ENCODE results near the gene RAB11FIP4.

RAB11FIP4 gene

GRCh38 chr17:31480904-31481782 is 89.7 kb downstream of the RAB11FIP4 start:
- Mint-ChIP-seq H3K9me3 (no peaks in the 10 kb centered on the region), H3K4me1 (no peaks in the 10 kb centered on the region), H3K27ac (ENCODE audit: low read depth) (no peak overlapping the region), H3K36me3 (ENCODE audit: insufficient read depth) (peaks cover 3% of the 10 kb centered on the region), H3K4me3 (no peak overlapping the region), H3K27me3 (no peaks in the 10 kb centered on the region)
- ATAC-seq (replicated peaks; ENCODE audit: extremely low read depth, poor library complexity, severe bottlenecking) = no peak
- no peak for DNase-seq (ENCODE audit: low spot score in 2 of 2)

GRCh38 chr17:31481783-31482081 is 90.3 kb downstream of the RAB11FIP4 start:
- Mint-ChIP-seq H3K27ac (ENCODE audit: low read depth) (no peak overlapping the region), H3K4me3 (no peak overlapping the region), H3K9me3 (no peaks in the 10 kb centered on the region), H3K27me3 (no peaks in the 10 kb centered on the region), H3K36me3 (ENCODE audit: insufficient read depth) (peaks cover 3% of the 10 kb centered on the region), H3K4me1 (peaks cover 3% of the 10 kb centered on the region)
- ATAC-seq (replicated peaks; ENCODE audit: extremely low read depth, poor library complexity, severe bottlenecking) = no peak
- DNase-seq (ENCODE audit: low spot score in 2 of 2) = no peak

GRCh38 chr17:31484821-31485220 is 93.3 kb downstream of the RAB11FIP4 start:
- no peaks in the 10 kb centered on the region for H3K9me3 Mint-ChIP-seq
- no peak overlapping the region for H3K27ac Mint-ChIP-seq (ENCODE audit: low read depth)
- H3K4me1 Mint-ChIP-seq = peaks cover 23% of the 10 kb centered on the region
- DNase-seq (ENCODE audit: low spot score in 2 of 2) = no peak
- H3K36me3 Mint-ChIP-seq (ENCODE audit: insufficient read depth) = peaks cover 1% of the 10 kb centered on the region
- H3K27me3 Mint-ChIP-seq = no peaks in the 10 kb centered on the region
- no peak for ATAC-seq (replicated peaks; ENCODE audit: extremely low read depth, poor library complexity, severe bottlenecking)
- H3K4me3 Mint-ChIP-seq = no peak overlapping the region

DNA sequence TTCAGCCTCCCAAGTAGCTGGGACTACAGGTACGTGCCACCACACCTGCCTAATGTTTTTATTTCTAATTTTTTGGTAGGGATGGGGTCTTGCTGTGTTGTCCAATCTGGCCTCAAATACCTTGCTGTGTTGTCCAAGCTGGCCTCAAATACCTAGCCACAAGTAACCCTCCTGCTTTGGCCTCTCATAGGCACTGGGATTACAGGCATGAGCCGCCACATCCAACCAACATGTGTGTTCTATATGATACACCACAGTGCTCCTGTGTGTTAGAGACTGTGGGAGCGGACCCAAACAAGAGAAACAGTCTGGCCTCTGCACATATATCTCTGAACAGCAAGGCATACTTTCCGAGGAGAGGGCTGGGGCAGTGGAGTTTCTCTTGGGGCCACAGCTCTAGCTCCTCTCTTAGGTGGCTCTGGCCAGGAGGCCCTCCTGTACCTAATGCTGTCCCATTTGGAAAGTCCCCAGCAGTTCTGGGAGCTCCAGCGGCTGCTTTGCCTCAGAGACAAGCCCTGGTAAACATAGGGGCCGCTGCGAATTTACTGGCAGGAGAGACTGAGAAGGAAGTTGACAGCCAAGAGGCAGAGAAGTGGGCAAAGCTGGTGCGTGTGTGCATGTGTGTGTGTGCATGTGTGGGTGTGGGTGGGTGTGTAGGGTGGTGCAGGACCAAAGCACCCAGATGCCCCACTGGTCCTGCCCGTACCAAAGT is 95.0 kb downstream of the RAB11FIP4 start:
- no peak for DNase-seq (ENCODE audit: low spot score in 2 of 2)
- Mint-ChIP-seq H3K4me1 (peaks cover 37% of the 10 kb centered on the region), H3K9me3 (no peaks in the 10 kb centered on the region), H3K4me3 (peak overlapping the region; percentile 88), H3K27ac (ENCODE audit: low read depth) (peak overlapping the region; percentile 91), H3K36me3 (ENCODE audit: insufficient read depth) (peaks cover 1% of the 10 kb centered on the region), H3K27me3 (no peaks in the 10 kb centered on the region)
- no peak for ATAC-seq (replicated peaks; ENCODE audit: extremely low read depth, poor library complexity, severe bottlenecking)

GRCh38 chr17:31487063-31487647 is 95.7 kb downstream of the RAB11FIP4 start:
- no peaks in the 10 kb centered on the region for H3K27me3 Mint-ChIP-seq

GRCh38 chr17:31487648-31488263 is 96.3 kb downstream of the RAB11FIP4 start:
- Mint-ChIP-seq H3K36me3 (ENCODE audit: insufficient read depth) (peaks cover 1% of the 10 kb centered on the region), H3K9me3 (no peaks in the 10 kb centered on the region), H3K27me3 (no peaks in the 10 kb centered on the region), H3K4me3 (peak overlapping the region; percentile 88), H3K27ac (ENCODE audit: low read depth) (peak overlapping the region; percentile 91), H3K4me1 (peaks cover 50% of the 10 kb centered on the region)
- ATAC-seq (replicated peaks; ENCODE audit: extremely low read depth, poor library complexity, severe bottlenecking) (peak; percentile 93), DNase-seq (ENCODE audit: low spot score in 2 of 2) (peak; percentile 82 to 88)

More at GRCh38 chr17:31487063-31487647, 95.7 kb downstream of the RAB11FIP4 start:
- ATAC-seq (replicated peaks; ENCODE audit: extremely low read depth, poor library complexity, severe bottlenecking) (no peak), DNase-seq (ENCODE audit: low spot score in 2 of 2) (no peak)
- peak overlapping the region; percentile 91 for H3K27ac Mint-ChIP-seq (ENCODE audit: low read depth)
- no peaks in the 10 kb centered on the region for H3K9me3 Mint-ChIP-seq
- H3K36me3 Mint-ChIP-seq (ENCODE audit: insufficient read depth) = peaks cover 1% of the 10 kb centered on the region
- peaks cover 44% of the 10 kb centered on the region for H3K4me1 Mint-ChIP-seq
- H3K4me3 Mint-ChIP-seq = peak overlapping the region; percentile 88

DNA sequence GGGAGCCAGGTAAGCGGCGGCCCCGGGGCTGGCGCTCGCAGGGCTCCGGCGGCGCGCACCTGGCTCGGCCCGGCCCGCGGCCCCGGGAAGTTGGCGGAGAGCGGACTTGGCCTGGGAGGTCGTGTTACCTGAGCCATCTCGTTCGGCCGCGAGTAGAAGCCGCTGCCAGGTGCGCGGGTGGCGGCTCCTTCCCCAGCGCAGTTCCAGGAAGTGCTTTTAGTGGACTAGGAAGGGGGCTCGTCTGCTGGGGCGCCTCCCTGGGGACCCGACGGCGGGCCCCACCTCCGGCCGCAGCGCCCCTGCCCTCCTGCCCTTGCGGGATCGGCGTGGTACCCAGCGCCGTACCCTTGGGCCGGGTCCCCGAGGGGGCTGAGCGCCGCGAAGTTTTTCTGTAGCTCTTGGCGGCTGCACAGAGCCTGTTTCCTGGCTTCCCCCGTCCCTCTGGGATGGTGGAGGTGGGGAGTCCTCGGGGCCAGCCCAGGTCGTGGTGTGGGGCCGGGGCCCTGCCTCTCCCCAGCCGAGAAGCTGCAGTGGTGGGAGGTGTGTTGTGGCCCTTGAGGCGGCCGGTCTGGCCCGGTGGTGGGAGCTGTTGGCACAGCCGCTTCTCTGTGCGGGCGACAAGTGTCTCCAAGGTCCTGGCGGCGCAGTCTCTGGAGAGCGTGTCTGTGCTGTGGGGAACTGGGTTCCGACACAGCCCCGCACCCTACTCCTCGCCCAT is 96.9 kb downstream of the RAB11FIP4 start:
- Mint-ChIP-seq H3K27ac (ENCODE audit: low read depth) (peak overlapping the region; percentile 90), H3K27me3 (no peaks in the 10 kb centered on the region), H3K4me1 (peaks cover 56% of the 10 kb centered on the region), H3K9me3 (no peaks in the 10 kb centered on the region), H3K4me3 (peak overlapping the region; percentile 88), H3K36me3 (ENCODE audit: insufficient read depth) (peaks cover 1% of the 10 kb centered on the region)
- peak; percentile 15 for ATAC-seq (replicated peaks; ENCODE audit: extremely low read depth, poor library complexity, severe bottlenecking)
- DNase-seq (ENCODE audit: low spot score in 2 of 2) = no peak

DNA sequence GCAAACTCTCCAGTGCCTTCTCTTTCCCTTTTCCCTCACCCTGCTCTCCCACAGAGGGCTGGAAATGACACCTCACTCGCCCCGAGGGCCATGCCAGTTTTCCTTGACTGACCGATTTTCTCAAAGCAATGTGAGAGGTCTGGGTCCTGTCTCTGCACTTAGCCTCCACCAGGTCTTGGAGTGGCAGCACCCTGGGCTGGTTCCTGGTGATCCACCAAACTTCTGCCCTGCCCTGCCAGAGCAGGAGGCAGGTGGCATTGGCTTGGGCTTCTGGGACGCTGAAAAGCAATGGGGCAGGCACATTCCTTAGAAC is 97.5 kb downstream of the RAB11FIP4 start:
- Mint-ChIP-seq H3K4me3 (peak overlapping the region; percentile 88), H3K4me1 (peaks cover 62% of the 10 kb centered on the region), H3K27ac (ENCODE audit: low read depth) (peak overlapping the region; percentile 90), H3K9me3 (no peaks in the 10 kb centered on the region), H3K27me3 (no peaks in the 10 kb centered on the region), H3K36me3 (ENCODE audit: insufficient read depth) (peaks cover 1% of the 10 kb centered on the region)
- DNase-seq (ENCODE audit: low spot score in 2 of 2) (no peak), ATAC-seq (replicated peaks; ENCODE audit: extremely low read depth, poor library complexity, severe bottlenecking) (no peak)

DNA sequence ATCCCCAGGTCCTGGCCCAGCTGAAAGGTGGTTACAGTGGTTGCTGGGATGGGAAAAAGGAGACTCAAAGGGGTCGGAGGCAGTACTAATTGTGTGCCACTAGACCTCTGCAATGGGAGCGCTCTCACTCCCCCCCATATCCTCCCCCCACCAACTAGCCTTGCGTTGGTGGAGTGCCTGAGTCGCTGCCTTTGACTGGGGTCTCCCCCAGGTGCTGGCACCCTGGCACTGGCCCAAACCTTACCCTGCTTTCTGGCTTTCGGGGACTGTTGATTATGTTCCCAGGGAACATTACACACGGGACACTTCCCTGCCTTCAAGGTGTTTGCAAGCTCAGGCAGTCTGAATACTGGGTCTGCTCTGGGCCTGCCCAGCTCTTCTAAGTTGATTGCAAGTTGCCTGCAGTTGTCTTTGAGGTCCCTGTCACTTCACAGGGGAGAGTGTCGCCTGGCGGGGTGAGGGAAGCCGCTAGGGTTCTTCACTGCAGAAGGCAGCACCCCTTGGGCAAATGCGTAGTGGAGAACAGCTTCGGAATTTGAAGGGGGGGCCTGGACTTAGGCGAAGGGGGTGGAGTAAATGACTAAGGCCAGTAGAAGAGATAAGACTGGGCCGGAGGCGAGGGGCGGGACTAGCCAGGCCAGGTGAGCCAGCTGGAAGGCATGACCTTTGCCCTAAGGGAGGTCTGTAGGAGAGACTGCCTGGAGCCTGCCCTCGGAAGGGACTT is 98.0 kb downstream of the RAB11FIP4 start:
- peak overlapping the region; percentile 88 for H3K4me3 Mint-ChIP-seq
- H3K9me3 Mint-ChIP-seq = no peaks in the 10 kb centered on the region
- H3K36me3 Mint-ChIP-seq (ENCODE audit: insufficient read depth) = peaks cover 1% of the 10 kb centered on the region
- ATAC-seq (replicated peaks; ENCODE audit: extremely low read depth, poor library complexity, severe bottlenecking) = no peak
- DNase-seq (ENCODE audit: low spot score in 2 of 2) = no peak
- H3K27me3 Mint-ChIP-seq = no peaks in the 10 kb centered on the region
- H3K4me1 Mint-ChIP-seq = peaks cover 66% of the 10 kb centered on the region
- H3K27ac Mint-ChIP-seq (ENCODE audit: low read depth) = peak overlapping the region; percentile 90

GRCh38 chr17:31490019-31490650 is 98.7 kb downstream of the RAB11FIP4 start:
- Mint-ChIP-seq H3K36me3 (ENCODE audit: insufficient read depth) (peaks cover 1% of the 10 kb centered on the region), H3K9me3 (no peaks in the 10 kb centered on the region), H3K27me3 (no peaks in the 10 kb centered on the region), H3K4me1 (peaks cover 66% of the 10 kb centered on the region), H3K27ac (ENCODE audit: low read depth) (peak overlapping the region; percentile 90), H3K4me3 (peak overlapping the region; percentile 88)
- ATAC-seq (replicated peaks; ENCODE audit: extremely low read depth, poor library complexity, severe bottlenecking) (no peak), DNase-seq (ENCODE audit: low spot score in 2 of 2) (no peak)

- Mint-ChIP-seq H3K4me3 (peak overlapping the region; percentile 88), H3K27ac (ENCODE audit: low read depth) (peak overlapping the region; percentile 90), H3K27me3 (no peaks in the 10 kb centered on the region), H3K4me1 (peaks cover 72% of the 10 kb centered on the region), H3K9me3 (no peaks in the 10 kb centered on the region), H3K36me3 (ENCODE audit: insufficient read depth) (peaks cover 1% of the 10 kb centered on the region)
- no peak for ATAC-seq (replicated peaks; ENCODE audit: extremely low read depth, poor library complexity, severe bottlenecking)
- no peak for DNase-seq (ENCODE audit: low spot score in 2 of 2)
Measured at GRCh38 chr17:31490671-31491375, 99.3 kb downstream of the RAB11FIP4 start.
